NT2/D1 (cell line): Measurements from ENCODE around the gene SRCIN1.
"Not testable (repeated sequence)": the region's sequence is repeated elsewhere in the genome, so short reads cannot be mapped to it uniquely, and the experiment has no call there.

ENCODE experiments used
- YY1 ChIP-seq: IDR thresholded peaks from 2 replicates; pipeline ENCODE4 v1.6.1; 2011; ENCODE audit not compliant: insufficient read length, insufficient read depth
- ZNF274 ChIP-seq: IDR thresholded peaks from 2 replicates; pipeline ENCODE4 v1.6.1; 2011; ENCODE audit warnings: mild to moderate bottlenecking, low read depth, low read length

GRCh38 chr17:38491346-38492066 lies 114.2 kb downstream of the SRCIN1 start:
- TF ChIP-seq ZNF274, YY1: not testable (repeated sequence)
